ENCODE results near the gene LRRC40. TPM values are rescaled to one million over a fixed set of nuclear protein-coding genes. Genes with fewer than 3 reads are reported as not detected.

The LRRC40 gene
- total and polyA plus RNA-seq, 9 of the 15 experiments (the other 6 are each of a cell fraction or from before 2014, with no cell fraction given) = 16.1 to 36.2 (median 30.9) TPM

DNA sequence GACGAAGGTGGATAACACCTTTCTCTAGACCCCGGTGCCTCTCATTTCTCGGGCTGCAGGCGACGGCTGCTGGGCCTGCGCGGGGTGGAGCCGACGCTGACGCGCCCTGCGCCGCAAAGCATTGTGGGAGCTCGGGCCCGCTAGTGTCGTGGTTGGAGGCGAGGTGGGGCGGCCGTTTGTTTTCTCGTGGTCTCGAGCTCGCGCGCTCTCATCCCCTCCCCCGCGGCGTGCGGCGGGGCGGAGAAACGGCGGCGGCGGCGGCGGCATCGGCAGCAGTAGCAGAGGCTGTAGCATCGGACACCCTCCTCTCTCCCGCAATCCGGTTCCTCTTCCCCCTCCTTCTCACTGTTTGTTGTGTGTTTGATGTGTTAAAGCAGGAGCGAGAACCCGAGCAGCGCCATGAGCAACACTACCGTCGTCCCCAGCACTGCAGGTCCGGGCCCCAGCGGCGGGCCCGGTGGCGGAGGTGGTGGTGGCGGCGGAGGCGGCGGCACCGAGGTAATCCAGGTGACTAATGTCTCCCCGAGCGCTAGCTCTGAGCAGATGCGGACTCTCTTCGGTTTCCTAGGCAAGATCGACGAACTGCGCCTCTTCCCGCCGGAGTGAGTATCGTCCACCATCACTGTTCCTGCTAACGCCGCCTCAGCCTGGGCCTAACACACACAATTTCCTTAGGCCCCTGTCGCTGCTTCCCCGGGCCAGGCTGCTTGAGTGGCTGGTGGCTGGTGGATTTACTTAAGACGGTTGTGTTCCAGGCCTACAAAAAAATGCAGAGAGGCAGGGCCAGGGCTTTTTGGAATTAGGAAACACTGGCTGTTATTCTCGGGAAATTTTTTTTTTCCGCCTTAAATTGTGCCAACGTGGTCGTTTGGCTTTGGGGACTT, 16.1 kb upstream of the LRRC40 start, which contains the start of gene SRSF11 (continued):
- TF ChIP-seq BRCA1 (IDR thresholded peaks at IDR 0.05) = no peak
- no peak for TF ChIP-seq BRCA1 (CRISPR knock-in tag; IDR thresholded peaks at IDR 0.05)
- TF ChIP-seq ZNF444 (CRISPR knock-in tag; IDR thresholded peaks at IDR 0.05) = no peak
- no peak for TF ChIP-seq TCF7L2 (IDR thresholded peaks at IDR 0.05; ENCODE audit: low read depth, low read length)
- no peak for TF ChIP-seq NR3C1 (CRISPR knock-in tag; IDR thresholded peaks at IDR 0.05)
- no peak for TF ChIP-seq HSF4 (CRISPR knock-in tag; IDR thresholded peaks at IDR 0.05; ENCODE audit: borderline replicate concordance)
- TF ChIP-seq, protein P1, sequence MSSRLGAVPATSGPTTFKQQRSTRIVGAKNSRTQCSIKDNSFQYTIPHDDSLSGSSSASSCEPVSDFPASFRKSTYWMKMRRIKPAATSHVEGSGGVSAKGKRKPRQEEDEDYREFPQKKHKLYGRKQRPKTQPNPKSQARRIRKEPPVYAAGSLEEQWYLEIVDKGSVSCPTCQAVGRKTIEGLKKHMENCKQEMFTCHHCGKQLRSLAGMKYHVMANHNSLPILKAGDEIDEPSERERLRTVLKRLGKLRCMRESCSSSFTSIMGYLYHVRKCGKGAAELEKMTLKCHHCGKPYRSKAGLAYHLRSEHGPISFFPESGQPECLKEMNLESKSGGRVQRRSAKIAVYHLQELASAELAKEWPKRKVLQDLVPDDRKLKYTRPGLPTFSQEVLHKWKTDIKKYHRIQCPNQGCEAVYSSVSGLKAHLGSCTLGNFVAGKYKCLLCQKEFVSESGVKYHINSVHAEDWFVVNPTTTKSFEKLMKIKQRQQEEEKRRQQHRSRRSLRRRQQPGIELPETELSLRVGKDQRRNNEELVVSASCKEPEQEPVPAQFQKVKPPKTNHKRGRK (tag; IDR thresholded peaks at IDR 0.05) = no peak
- TF ChIP-seq CEBPB (tag; IDR thresholded peaks at IDR 0.05) = no peak
- TF ChIP-seq ZNF121 (CRISPR knock-in tag; conservative IDR thresholded peaks at IDR 0.05) = no peak
- no peak for TF ChIP-seq PCBP2 (IDR thresholded peaks at IDR 0.05; ENCODE audit: low read depth, low read length, poor library complexity, severe bottlenecking)
- TF ChIP-seq IRF9 (tag; IDR thresholded peaks at IDR 0.05) = no peak
- peak; percentile 85 for TF ChIP-seq SMAD4 (CRISPR knock-in tag; conservative IDR thresholded peaks at IDR 0.05)
- no peak for TF ChIP-seq KDM4B (IDR thresholded peaks at IDR 0.05; ENCODE audit: borderline replicate concordance in 2 of 2, low read depth in 1 of 2)
- peak; percentile 34; the same call in 1 of the 2 replicates for TF ChIP-seq ESRRA (IDR thresholded peaks at IDR 0.05; ENCODE audit: borderline replicate concordance, low read depth)
- TF ChIP-seq RERE (CRISPR knock-in tag; IDR thresholded peaks at IDR 0.05; ENCODE audit: borderline replicate concordance) = no peak
- TF ChIP-seq U2AF1 (optimal IDR thresholded peaks at IDR 0.05; ENCODE audit: low read depth, low read length) = peak; percentile 38
- TF ChIP-seq PHB2 (IDR thresholded peaks at IDR 0.05; ENCODE audit: low read depth) = no peak
- TF ChIP-seq MTA1 (IDR thresholded peaks at IDR 0.05; ENCODE audit: borderline replicate concordance) = no peak
- TF ChIP-seq, protein P2, sequence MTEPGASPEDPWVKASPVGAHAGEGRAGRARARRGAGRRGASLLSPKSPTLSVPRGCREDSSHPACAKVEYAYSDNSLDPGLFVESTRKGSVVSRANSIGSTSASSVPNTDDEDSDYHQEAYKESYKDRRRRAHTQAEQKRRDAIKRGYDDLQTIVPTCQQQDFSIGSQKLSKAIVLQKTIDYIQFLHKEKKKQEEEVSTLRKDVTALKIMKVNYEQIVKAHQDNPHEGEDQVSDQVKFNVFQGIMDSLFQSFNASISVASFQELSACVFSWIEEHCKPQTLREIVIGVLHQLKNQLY (CRISPR knock-in tag; conservative IDR thresholded peaks at IDR 0.05) = no peak
